Fibroblast of lung (primary cell): ENCODE results near the gene CNDP2.

Experiments
- EZH2 ChIP-seq: IDR thresholded peaks from 2 replicates; pipeline ENCODE4 v1.5.1; 2012; ENCODE audit warnings: low read length, control low read depth, mild to moderate bottlenecking; ENCODE audit errors: missing control alignments
- TF ChIP-seq, protein P1 (sequence below), 2 donors: IDR thresholded peaks in 1 of 2; conservative IDR thresholded peaks in 1 of 2; 1 replicate in 1 of 2; 2 replicates in 1 of 2; pipeline ENCODE4 v1.5.1; 2011 to 2012; ENCODE audit warnings: low read length in 2 of 2, control low read depth in 1 of 2, inconsistent platforms in 1 of 2, low read depth in 1 of 2, mild to moderate bottlenecking in 1 of 2

DNA sequence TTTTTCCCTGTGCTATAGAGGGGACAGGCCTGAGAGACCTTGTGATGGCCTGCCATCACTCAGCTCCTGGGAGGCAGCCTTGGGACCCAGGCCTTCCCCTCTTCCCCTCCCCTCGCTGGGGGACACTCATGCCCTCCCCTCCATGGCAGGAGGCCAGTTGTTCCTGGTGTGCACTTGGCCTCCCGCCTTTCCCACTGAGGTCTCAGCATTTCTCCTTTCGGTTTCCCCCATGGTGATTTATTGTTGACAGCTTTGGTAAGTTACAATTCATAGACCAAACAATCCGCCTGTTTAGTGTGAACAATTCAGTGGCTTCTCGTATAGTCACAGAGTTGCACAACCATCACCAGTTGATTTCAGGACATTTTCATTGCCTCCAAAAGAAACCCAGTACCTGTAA, 27.9 kb downstream of the CNDP2 start:
- TF ChIP-seq, protein P1, sequence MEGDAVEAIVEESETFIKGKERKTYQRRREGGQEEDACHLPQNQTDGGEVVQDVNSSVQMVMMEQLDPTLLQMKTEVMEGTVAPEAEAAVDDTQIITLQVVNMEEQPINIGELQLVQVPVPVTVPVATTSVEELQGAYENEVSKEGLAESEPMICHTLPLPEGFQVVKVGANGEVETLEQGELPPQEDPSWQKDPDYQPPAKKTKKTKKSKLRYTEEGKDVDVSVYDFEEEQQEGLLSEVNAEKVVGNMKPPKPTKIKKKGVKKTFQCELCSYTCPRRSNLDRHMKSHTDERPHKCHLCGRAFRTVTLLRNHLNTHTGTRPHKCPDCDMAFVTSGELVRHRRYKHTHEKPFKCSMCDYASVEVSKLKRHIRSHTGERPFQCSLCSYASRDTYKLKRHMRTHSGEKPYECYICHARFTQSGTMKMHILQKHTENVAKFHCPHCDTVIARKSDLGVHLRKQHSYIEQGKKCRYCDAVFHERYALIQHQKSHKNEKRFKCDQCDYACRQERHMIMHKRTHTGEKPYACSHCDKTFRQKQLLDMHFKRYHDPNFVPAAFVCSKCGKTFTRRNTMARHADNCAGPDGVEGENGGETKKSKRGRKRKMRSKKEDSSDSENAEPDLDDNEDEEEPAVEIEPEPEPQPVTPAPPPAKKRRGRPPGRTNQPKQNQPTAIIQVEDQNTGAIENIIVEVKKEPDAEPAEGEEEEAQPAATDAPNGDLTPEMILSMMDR (conservative IDR thresholded peaks at IDR 0.05 in 1 of 2, IDR thresholded peaks at IDR 0.05 in 1 of 2; ENCODE audit: low read depth in 1 of 2, low read length in 2 of 2), result no peak
- no peak for TF ChIP-seq EZH2
